Astrocyte of the hippocampus (primary cell): ENCODE measurements around the gene RNF182.
"Not testable (repeated sequence)": the region's sequence is repeated elsewhere in the genome, so short reads cannot be mapped to it uniquely, and the experiment has no call there.

Experiments
- DNase-seq: peaks from one replicate; pipeline ENCODE4 v3.0.0; 2011; ENCODE audit warnings: low read depth, low spot score

RNF182 gene

DNA sequence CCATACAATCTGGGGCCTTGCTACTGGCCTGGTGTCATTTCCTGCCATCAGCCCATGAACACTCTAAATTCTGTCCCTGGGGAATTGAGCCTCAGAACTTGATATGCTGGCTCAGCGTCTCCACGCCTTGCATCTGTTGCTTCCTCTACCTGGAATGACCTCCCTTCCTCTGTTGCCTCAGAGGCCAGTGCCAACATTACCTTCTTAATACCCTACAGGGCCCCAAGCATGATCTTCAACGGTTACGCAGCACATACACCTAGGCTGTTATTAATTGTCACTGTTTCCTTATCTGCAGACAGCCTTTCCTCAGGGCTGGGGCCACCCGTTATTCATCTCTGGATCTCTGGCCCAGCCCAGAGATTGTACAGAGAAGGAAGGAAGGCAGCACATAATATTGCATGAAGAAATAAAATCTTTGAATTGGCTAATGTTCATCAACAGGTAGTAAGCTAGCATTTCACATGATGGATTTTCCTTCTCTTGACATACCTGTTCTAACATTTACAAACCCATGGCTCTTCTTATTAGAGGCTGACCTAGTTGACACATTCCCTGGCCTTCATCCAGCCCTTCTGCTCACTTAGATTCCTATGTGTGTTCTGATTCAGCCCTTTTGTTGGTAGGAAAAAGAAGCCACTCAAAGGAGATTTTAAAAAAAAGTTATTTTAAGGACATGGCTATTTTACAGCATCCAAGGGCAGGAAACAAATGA, 8.4 kb upstream of the RNF182 start:
- peak; percentile 77 for DNase-seq

DNA sequence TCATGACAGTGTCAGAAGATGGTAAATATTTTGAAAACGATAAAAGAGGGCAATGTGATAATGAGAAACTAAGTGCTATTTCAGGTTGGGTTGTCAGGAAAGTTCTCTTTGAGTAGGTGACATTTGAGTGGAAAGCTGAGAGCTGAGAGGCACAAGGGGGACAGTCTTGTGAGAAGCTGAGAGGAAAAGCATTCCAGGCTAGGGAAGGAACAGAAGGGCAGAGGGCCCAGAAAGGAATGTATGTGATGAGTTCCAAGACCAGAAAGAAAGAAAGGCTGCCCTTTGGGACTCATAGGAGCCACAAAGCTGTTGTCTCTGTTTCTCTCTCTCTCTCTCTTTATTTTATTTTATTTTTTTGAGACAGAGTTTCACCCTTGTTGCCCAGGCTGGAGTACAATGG, 7.6 kb upstream of the RNF182 start:
- no peak for DNase-seq

DNA sequence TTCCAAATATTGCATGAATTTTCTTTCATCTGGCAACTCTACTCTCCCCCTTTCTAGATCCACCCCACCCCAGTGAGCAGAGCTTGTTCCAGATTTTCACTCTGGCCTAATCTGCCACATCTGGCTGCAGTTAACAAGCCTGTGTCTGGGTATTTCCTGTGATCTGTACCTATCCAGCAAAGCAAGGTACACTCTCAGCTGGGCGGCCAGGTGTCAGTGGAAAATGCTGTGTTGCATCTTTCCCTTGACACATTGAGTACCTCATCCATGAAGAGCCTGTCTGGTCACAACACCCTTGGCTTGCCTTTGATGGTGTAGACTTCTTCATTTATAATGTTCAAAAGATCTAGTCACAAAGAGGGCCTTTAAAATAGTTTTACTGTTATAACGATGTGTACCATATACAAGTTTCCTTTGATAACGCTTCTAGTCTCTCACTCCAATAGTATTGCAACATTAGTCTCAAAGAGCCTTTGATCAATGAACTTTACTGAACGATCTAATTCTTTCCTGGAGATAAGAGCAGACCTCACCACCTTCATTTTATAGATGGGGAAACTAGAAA, 6.0 kb upstream of the RNF182 start:
- no peak for DNase-seq

DNA sequence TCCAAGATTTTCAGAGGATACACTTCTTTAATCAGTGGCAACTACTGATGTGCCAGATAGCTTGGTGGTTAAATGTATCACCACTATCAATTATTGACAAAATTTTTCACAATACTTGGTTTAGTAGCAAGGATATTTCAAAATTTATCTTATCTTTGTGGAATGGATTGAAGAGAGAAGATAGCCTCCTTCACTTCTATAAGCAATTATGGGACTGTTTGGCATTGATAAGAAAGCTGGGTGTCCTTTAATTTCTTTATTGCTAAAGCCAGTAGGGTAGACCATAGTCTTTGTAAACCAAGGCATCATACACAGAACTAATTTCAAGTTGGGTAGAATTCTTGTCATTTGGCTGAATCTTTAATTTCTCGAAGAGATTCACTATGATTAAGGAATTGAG, 4.9 kb upstream of the RNF182 start:
- DNase-seq: no peak

DNA sequence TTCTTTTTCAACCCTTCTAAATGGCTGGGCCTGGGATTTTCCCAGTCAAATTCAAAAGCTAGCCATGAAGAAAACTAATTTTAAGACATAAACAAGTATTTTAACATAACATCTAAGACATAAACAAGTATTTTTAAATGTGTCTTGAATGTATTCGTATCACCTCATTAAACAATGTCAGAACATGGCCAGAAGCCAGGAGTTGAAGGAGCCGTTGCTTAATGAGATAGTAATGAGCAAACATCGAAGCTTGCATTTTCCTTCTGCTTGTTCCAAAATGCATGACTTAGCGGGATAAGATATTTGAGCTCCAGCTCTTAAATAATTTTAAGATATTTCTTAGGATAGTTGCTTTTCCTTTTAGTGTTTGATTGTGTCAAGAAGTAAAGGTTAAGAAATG, 4.2 kb upstream of the RNF182 start:
- DNase-seq: no peak

DNA sequence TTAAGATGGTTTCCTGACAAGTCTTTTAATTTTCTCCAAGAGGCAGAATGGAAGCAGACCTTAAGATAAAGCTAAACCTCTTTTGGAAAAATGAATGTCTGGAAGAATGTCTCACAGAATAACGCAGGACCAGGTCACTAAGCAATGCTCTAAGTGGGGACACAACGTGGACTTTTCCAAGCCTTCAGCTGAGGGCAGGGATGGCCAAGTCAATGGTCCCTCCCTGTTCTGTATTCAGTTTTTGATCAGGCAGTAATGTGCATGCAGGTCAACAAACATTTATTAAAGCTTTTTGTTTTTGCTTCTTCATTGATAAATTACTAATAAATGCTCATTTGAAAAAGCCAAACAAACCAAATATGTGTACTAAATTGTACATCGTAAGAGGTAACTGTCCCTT, 2.0 kb upstream of the RNF182 start:
- no peak for DNase-seq

DNA sequence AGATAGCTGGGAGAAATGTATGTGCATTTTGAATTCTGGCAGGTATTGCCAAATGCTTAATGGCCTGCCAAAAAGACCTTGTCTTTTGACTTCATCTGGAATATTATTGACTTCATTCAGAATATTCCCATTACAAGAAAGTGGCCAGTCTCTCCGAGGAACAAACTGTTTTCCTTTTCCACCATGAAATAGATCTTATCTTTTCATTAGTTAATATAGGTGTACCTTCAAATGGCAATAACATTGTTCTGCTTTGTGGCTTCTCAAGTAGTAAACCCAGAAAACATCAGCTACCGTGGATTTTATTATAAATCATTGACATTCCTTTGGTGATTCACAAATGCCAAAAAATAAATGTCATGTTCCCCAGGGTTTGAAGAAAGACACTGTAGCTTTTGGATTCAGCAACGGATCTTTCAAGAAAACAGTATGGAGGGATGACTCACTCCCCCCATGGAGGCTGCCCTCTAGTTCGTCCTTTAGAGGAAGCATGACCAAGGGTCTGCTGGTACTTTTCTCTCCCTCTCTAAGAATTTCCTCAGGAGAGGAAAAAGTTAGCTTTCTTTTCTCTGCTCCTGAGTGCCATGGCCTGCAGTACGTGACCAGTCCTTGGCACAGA, 1.1 kb upstream of the RNF182 start:
- DNase-seq: peak; percentile 73

DNA sequence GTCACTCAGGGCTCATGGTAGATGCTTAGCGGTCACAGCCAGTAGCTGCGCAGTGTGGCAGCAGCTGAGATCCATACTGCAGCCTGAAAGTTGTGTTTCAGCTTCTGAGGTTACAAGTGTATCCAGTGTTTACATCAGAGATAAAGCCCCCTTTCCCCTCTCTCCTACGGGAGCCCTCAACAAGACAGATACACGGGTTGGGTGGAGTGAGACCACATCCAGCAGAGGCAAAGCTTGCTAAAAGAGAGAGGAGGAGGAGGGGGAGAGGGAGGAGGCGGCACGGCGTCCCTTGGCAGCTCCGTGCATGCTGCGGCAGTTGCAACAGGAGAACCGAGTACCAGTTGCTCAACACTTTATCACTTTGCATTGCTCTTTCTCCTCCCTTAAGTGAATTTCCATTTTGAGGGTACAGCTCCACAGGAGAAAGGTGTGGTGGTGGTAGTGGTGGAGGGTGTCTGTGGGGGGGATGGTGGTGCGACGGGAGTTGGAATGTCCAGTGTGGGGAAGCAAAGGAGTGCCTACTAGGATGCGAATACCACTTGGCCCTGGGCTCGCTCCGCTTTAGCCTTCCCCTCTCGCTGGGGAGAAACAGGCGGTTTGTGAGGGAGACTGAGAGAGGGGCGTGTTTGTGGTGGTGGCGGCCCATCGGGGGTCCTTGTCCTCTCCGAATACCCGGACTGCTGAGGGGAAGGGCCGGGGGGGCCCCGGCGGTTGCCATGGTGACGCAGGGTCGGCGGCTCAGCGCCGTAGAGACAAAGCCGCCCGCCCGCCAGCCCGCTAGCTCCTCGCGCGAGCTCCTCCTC, 405 bp upstream of the RNF182 start:
- DNase-seq: peak; percentile 90

DNA sequence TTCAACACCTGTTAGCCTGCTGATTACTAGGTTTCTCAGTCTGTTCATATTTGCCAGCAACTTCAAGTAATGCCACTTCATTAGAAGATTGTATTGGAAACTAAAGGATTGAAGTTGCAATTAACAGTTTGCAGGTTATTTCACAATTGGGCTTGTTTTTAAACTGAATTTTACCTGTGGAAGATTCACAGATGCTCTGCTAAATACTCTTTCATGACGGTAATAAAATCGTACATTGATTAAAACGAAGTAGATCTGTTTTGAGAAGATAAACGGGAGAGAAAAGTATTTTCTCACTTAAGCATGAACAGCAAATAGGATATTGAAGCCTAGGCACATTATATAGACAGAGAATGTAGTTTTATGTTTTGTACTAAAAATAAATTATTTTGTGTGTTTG, 1.6 kb downstream of the RNF182 start:
- DNase-seq: no peak

DNA sequence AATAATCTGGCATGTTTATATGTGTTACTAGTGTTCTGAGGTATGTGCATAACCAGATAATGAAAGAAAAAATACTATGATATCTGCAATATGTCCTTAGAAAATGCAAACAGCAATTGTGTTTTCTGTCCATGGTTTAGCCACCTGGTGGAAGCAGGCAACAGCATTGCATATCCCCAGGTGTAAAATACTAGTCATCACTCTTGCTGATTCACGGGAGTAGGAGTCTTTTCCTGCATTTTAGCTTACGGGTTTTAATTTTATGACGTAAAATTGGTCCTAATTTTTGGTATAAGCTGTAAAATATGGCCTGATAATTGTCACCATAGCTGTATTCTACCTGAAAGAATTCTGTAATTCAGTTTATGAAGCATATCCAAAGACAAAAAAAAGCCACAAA, 2.5 kb downstream of the RNF182 start:
- DNase-seq: no peak

DNA sequence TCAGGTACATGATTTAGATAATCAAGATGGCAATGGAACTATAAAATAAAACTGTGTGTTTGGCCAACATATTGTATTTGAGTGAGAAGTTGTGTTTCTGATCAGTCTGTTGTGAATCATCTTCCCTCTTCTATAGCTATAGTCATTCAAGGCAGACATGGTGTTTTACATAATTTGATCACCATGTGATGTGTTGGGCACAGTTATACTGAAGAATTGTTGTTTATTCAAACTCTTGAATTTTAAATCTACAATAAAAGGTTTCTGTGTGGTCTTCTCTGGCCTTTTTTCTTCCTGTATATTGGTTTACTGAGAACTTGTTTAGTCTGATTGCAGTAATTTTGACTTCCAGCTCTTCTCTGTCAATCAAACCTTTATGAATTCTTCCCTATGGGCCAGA, 4.4 kb downstream of the RNF182 start:
- no peak for DNase-seq

DNA sequence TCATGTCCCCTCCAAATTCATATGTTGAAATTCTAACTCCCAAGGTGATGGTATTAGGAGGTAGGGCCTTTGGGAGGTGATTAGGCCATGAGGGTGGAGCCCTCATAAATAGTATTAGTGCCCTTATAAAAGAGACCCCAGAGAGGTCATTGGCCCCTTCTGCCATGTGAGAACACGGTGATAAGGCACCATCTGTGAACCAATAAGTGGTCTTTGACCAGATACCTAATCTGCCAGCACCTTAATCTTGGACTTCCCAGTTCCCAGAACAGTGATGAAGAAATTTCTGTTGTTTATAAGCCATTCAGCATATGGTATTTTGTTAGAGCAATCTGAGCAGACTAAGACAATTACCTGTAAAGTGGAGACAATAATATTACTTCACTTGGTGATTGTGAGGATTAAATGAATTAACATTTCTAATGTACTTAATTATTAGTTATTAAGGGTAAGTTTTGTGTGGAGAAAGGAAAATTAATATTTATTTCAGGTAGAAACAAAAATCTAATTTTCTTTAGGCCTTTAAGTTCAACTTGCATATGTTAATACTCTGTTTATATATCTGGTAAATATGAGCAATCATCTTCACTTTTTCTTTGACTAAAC, 7.1 kb downstream of the RNF182 start:
- DNase-seq: no peak

DNA sequence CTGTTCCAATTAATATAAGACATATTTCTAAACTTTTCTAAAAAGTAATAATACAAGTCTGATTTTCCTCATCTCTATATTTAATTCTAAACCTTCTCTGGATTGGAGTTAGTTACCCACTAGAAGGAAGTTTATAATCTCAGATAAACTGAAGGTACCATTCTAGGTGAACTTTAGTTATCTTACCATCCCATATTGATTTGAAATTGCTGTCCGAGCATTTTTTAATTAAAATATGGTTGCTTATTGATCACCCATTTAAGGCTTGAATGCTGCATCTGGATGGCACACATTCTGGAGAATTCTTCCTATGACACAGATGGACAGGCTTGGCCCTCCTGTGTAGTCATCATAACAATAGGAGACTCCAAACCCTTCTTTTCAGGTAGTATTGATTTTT, 8.0 kb downstream of the RNF182 start:
- no peak for DNase-seq

DNA sequence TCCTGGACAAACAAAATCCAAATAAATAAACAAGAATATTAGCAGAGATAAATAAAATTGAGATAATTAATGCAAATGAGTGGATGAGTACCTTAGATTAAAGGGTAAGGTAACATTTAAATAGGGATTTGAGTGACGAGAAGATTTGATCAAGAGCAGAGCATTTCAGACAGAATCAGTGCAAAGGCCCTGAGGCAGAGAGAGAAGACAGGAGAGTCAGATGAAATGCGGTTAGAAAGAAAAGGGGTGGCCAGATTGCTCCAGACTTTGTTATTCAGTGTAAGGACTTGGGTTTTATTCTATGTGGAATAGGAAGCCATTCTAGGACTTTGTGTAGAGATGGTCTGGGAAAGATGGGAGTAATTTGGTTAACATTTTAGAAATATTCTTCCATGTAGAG, 10.0 kb downstream of the RNF182 start:
- no peak for DNase-seq

DNA sequence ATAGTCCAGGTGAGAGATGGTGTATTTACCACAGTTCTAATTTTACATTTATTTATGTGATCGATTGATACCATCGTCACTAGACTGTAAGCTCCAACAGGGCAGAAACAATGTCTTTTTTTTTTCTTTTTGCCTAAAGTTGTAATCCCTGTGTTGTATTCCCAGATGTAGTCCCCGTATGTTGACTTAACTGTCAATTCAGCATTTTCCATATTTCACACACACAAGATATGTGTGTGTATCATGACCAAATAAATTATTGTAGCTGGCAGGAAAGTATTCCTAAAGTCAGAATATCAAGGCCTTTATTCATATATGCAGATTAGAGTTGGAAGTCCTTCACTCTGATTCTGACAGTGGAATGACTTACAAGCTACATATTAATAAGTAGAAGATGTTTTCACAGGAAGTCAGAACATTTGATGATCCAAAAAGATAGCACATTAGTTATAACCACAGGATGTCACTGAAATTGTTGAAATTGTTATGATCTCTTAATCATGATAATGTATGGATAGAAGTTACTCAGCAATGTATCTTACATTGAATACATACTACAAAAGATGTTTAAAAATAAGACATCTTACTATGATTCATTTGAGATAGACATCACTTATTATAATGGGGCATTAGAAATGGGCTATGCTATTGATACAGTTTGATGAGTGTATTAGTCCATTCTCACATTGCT, 10.6 kb downstream of the RNF182 start:
- no peak for DNase-seq

DNA sequence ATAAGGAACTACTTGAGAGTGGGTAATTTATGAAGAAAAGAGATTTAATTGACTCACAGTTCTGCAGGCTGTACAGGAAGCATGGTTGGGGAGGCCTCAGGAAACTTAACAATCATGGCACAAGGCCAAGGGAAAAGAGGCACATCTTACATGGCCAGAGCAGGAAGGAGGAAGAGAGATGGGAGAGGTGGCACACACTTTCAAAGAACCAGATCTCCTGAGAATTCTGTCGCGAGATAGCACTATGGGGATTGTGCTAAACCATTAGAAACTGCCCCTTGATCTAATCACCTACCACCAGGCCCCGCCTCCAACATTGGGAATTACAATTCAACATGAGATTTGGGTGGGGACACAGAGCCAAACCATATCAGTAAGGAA, 11.1 kb downstream of the RNF182 start:
- not testable (repeated sequence) for DNase-seq

DNA sequence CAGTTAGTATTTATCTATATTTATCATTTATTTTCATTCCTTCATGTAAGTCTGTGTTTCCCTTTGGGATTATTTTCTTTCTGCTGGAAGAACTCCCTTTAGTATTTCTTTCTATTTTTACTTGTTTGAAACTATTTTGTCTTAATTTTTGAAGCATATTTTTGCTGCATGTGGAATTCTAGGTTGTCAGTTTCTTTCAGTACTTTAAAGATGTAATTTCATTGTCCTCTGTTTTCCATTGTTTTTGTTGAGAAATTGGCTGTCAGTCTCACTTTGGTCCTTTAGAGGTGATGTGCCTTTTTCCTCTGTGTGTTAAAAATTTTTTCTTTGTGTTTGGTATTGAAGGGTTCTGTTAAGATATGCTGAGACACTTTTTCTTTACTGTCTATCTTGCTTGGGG, 17.1 kb downstream of the RNF182 start:
- DNase-seq: no peak

DNA sequence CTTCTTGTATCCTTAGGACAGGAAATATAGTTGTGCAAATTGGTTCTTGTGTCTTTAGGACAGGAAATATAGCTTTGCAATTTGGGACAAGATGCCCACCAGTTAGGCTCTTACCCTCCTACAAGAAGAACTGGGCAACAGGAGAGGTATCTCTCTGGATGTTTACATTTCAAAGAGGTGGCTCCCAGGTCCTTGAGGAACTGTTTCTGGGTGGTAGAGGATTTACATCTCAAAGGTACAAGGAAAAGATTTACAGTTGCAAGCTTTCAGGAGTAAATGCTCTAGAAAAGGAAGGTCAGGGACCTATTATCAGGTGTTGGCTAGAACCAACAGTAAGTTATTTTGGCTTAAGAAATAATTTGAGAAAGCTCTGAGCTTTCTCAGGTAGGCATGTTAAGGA, 19.2 kb downstream of the RNF182 start:
- DNase-seq: no peak

DNA sequence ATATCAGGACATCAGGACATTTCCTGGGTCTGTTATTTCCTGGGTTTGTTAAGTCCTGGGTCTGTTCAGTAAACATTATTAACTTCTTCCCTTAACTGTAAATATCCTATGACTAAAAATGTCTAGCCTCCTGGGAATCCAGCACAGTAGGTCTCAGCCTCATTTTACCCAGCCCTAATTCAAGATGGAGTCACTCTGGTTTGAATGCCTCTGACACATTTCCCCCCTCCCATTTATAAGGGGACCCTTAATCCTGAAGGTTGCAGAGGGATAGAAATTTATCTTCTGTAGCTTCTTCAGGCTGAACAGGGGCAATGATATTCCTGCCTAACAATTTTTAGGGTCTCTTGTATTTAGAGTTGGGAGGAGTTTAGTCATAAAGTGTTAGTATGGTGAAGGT, 21.8 kb downstream of the RNF182 start:
- DNase-seq: no peak

DNA sequence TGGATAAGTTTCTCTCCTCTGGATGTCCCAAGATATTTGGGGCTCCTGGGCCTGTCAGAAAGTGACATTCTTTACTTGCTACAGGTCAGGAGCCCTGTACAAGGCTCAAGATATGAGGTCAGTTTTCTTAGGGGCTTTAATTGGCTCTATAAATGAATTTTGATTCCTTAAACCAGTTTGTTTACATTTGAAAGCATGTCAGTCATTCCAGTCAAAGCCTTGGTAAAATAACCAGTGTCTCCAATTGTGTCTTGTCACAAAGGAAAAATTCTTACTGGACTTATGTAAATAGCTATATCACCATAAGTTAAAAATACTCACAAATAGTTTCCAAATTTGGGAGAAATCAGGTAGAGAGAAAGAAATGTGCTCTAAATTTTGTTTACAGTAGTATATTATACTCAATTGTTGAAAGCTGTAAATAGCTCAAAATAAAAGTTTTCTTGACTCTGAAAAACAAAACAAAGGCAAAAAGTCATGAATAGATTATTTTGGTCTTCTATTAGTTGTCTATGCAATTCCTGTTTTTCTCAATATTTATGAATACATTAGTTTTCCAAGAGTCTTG, 22.9 kb downstream of the RNF182 start:
- no peak for DNase-seq

DNA sequence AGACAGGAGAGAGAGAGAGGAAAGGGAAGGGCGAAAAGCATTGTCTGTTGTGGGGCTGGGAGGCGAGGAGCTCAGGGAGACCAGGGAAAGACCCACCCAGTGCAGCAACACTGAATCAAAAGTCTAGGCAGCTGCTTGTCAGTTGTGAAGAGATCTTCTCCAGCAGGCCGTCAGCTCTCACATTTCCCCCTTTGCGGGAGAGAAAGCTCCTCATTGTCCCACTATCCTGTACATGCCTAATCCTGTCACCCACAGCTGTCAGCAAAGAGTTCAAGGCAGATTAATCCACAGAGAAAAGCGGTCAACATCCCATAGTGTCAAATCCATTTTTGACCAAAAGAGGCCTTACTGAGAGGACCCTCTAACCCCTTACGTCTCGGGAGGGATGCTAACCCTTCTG, 27.3 kb downstream of the RNF182 start:
- DNase-seq: no peak
